Stimulated activated CD4-positive, alpha-beta T cell treated with anti-CD3 and anti-CD28 coated beads, Interleukin-1b, Interleukin-23, amount 100 ng/mL, for 4 hours (primary cell): ENCODE data around the gene COG3.

Source experiments
- DNase-seq, 2 donors: peaks; one replicate each; pipeline ENCODE4 v3.0.0-alpha.2; 2020; ENCODE audit warnings: low read depth in 2 of 2

COG3 gene

DNA sequence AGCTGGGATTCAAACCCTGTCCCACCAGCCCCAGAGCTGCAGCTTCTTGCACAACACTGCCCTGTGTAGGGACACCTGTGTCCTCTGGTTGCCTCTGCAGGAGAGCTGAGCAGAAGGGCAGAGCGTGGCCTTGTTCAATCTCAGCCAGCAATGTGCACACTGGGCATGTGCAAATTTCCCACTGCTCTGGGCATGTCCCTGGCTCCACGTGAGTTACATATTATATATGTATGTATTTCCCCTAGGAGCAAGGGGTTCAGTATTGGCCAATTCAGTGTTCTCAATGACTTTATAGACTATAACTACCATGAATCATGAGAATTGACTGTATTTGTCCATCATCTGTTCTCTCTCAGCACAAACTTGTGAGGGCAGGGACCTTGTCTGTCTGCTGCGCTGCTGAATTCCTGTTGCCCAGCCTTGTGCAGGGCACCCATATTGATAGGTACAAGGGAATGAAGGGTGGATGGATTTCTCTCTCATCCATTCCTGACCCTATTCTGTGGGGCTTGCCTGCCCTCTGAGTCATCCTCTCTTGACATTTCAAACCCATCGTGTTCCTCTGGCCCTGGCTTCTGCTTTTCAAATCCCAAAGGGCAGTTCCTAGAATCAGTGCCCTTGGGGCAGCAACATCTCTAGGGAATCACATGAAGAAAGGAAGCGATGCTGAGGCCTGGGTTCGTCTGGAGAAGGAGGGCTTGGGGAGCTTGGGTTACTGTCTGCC is 81.1 kb downstream of the COG3 start:
- DNase-seq = no peak

DNA sequence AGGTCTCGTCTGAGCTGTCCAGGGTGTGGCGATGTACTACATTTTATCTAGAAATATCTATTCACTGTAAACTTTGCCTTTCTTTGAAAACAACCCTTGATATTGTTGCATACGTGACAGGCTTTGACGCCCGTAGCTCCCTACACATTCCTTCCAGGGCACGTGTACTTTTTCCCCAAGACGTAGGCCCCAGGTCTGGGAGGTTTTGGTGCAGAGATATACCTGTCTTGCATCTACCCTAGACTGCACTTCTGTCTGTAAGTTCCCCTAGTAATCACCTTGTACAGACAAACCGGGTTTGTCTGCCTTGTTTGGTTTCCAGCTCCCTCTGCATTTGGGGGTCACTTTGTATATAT is 81.6 kb downstream of the COG3 start:
- no peak for DNase-seq

DNA sequence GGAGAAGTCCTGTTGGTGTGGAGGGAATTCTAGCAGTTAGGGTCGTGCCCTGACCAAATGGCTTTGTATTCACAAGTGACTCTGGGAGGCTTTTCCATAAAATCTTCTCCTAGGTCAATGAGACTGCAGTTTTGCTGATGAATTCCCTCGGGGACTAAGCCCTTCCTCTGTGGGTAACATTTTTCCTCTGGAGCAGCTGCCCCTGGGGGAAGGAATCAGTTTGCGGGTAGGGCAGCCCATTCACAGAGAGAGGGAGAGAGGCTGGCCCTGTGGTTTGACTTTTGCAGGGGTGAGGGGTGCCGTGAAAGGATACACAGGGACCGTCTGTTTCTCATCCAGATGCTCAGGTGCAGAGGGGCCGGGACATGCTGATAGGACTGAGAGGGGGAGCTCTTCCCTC is 83.5 kb downstream of the COG3 start:
- DNase-seq = no peak

DNA sequence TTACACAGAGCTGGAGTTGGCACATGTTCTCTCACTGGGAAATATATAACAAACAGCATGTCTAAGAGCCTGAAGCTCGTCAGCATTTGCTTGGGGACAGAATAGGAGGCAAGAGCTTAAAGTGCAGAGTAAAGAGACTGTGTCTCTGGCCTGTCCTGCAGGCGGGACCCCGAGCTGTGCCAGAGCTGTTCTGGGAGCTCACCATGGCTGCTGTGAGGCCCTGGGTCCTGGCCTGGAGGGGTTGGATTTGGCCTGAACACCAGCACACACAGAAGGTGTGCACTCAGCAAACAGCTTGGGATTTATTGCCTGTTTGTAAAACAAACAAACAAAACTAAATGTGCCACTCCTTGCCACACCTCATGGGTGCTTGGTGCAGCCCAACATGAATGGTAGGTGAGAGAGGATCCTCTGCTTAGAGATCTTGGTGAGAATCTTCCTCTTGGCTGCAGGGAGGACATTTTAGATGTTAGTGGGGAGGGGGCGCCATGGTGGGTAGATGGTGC is 89.9 kb downstream of the COG3 start:
- no peak for DNase-seq

DNA sequence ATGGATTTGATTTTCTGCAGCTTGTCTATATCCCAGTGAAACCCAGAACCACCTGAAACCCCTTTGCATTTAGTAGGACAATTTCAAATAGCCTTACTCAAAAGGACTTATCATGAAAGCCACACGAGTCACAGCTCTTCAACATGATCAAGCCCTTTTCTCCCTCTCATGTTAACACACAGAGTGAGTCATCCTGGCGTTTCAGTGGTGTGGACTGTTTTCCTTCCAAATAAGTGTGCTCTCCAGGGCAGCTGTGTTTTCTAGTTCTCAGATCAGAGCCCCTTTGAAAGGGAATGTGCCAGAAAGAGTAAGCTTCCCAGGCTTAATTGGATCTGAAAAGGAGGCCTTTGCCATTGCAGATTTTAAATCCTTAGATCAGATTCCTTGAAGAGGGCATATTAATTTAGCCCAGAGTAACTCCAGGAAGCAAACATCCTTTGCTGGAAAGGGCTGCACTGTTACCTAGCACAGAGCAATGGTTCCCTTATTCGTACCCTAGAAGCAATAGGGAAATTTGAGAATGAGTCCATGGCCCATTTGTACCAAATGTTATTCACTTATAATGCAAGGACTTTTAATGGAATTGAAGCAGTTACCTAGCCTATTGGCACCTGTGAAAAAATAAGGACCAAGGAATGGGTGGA is 99.5 kb downstream of the COG3 start:
- DNase-seq = no peak

DNA sequence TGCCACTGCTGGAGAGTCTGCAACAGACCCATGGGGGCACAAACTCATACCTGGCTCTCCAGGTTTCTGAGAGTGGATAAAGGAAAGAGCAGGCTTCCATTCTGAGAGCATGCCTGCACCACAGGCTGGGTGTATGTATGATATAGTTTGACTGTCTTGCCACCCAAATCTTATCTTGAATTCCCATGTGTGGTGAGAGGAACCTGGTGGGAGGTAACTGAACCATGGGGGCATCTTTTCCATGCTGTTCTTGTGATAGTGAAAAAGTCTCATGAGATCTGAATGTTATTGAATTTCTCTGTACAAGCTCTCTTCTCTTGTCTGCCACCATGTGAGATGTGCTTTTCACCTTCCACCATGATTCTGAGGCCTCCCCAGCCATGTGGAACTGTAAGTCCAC is 100.6 kb downstream of the COG3 start:
- no peak for DNase-seq

DNA sequence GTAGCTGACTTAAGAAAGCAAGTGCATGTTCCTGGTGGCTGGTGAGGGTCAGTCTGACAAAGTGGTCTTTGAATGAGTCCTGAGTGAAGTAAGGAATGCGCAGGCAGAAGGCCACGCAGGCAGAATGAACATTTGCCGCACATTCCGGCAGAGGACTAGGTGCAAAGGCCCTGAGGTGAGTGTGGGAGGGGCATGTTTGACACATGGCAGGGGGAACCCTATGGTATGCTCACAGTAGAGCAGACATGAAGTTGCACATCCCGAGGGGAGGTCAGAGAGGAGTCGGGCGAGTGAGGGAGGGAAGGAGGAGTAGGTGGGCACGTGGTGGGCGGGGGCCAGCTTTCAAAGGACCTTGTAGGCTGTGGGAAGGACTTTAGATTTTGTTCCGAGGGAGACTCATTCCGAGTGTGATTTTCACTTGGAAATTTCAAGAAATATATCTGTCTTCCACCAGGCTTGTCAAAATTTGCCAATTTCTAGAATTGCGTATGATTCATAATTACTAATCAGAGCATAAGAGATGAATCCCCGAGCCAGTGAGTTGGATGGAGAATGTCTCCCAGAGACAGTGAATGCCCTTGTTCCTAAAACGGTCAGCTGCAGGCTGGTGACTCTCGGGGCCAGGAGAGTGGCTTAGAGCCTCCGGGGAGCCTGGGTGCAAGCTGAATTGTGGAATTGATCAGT is 110.5 kb downstream of the COG3 start:
- no peak for DNase-seq

DNA sequence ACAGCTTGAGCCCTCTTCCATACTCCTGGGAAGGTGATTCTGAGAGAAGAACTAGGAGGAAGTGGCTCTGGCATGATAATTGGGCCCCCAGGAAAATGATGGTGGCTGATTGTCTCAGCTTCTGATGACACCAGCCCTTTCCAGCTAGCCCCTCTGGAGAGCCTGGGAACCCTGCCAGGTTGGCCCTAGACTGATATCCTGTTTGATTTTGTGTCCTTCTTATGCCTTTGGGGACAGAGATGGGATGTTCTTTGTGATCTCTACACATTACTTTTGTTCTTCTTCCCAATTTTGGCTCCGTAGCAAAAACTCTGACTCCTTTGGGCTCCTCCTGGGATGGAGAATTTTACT is 111.1 kb downstream of the COG3 start:
- no peak for DNase-seq

DNA sequence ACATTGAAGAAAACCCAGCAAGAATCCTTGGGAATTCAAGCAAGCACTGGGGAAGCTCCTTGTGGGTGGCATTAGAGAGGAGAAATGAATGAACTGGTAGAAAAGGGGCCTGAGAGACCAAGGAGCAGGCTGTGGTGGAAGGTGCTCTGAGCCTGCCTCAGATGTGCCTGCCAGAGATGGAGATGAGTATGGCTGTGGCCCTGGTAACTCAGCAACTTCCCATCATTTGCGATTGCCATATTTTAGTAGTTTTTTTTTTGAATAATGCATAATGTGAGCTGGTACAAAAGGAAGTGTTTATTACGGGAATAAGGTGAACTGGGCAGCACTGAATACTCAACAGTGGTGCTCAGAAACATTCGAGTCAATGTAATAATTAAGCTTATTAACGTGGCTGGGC is 111.7 kb downstream of the COG3 start:
- no peak for DNase-seq

DNA sequence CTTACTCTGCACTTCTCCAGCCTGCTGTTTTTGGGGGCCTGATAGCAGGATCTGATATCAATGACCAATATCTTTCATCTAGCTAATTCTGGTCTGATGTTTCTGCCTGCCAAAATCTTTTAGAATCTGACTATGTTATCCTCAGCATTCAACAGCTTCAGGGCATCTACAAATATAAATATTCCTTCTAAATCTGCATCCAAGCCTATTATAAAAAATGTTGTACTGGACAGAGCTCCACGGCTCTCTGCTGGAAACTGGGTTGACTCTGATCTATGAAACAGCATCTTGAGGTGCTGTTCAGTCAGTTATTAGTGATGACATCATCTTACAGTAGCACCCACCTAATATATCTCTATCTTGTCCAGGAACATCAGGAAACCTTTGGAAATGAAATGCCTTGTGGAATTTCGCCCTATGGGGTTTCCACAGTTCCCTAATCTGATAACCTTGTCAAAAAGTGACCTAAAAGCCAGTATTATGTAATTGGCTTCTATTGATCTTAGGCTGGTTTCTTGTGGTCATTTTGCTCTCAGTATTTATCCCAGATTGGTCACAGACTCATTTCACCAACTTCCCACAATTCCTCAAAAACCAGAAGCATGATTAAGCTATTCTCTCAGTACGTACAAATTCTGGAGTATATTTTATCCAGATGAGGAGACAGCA is 117.8 kb downstream of the COG3 start:
- DNase-seq = no peak

DNA sequence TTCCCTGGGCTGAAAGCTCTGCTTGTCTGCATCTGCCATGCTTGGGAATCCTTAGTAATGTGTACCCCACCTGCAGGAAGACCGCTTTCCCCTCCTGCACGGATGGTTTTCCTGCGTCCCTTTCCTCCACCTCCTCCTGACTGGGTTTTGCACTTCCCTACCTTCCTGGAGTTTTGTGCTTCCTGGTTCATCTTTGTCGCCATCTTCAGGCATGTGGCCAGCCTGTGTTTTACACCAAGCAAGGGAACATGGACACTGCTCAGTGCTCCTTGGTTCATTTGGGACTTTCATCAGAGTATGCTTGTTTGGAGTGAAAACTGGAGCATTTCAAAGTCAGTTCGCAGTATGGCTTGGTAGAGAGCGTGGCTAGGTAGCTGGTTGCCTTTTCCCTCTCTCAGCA is 120.1 kb downstream of the COG3 start:
- no peak for DNase-seq
